Body of pancreas (tissue), 4 donors: Measurements from ENCODE around the gene UGDH.

Experiments used
- CTCF ChIP-seq, 7 experiments: fragments of 450-650 bp in 4 of 7; fragments of 200-600 bp in 3 of 7; sonication (generic) in 3 of 7; IDR thresholded peaks; one replicate each; pipeline ENCODE4 v1.5.1; 2016 to 2019; ENCODE audit warnings: antibody characterized with exemption in 7 of 7
- POLR2A ChIP-seq, 3 donors: fragments of 450-650 bp; IDR thresholded peaks; one replicate each; pipeline ENCODE4 v1.6.1; 2016; ENCODE audit warnings: antibody characterized with exemption in 3 of 3, mild to moderate bottlenecking in 2 of 3

- no peak for TF ChIP-seq CTCF (IDR thresholded peaks at IDR 0.05)
- no peak for TF ChIP-seq POLR2A (IDR thresholded peaks at IDR 0.05)
These were observed 21.7 kb downstream of the UGDH start for GRCh38 chr4:39505581-39505980.
